Omental fat pad (tissue), 4 donors: ENCODE results near the gene PTPRD. TPM values are rescaled to one million over a fixed set of nuclear protein-coding genes. Genes with fewer than 3 reads are reported as not detected.

ENCODE experiments used
- ATAC-seq: fragments of 150-250 bp; one replicate; pipeline ENCODE4 v1.9.1; 2016; ENCODE audit warnings: mild to moderate bottlenecking, moderate library complexity; ENCODE audit not compliant: low FRiP score
- DNase-seq: peaks from one replicate; pipeline ENCODE4 v3.0.0-alpha.2; 2019; ENCODE audit warnings: low spot score
- CTCF ChIP-seq, 3 donors: fragments of 450-650 bp; IDR thresholded peaks; one replicate each; pipeline ENCODE4 v1.5.1; 2016 to 2017; ENCODE audit warnings: antibody characterized with exemption in 3 of 3, mild to moderate bottlenecking in 3 of 3, moderate library complexity in 2 of 3
- total RNA-seq, 4 donors: library from RNA; depleted of rRNA; stranded (reverse); fragments of >200 nt; gene quantifications; one replicate each; pipeline ENCODE4 v1.1.0, GENCODE V29; 2016

PTPRD gene
- total RNA-seq, 4 donors from 2014 or later = 3.5 to 34.2 (median 11.2) TPM

- TF ChIP-seq CTCF (IDR thresholded peaks at IDR 0.05) = no peak
- DNase-seq = no peak
- ATAC-seq = no peak
Measured at GRCh38 chr9:8280811-8281210, 2332.0 kb downstream of the PTPRD start.

GRCh38 chr9:8278048-8278447 lies 2334.8 kb downstream of the PTPRD start:
- ATAC-seq (no peak), DNase-seq (no peak)
- TF ChIP-seq CTCF (IDR thresholded peaks at IDR 0.05) = no peak

GRCh38 chr9:8270235-8270634 lies 2342.6 kb downstream of the PTPRD start:
- ATAC-seq = no peak
- DNase-seq = no peak
- TF ChIP-seq CTCF (IDR thresholded peaks at IDR 0.05) = no peak

GRCh38 chr9:8268881-8269280 lies 2343.9 kb downstream of the PTPRD start:
- TF ChIP-seq CTCF (IDR thresholded peaks at IDR 0.05) = no peak
- ATAC-seq = no peak
- DNase-seq = no peak

GRCh38 chr9:8268216-8268878 lies 2344.5 kb downstream of the PTPRD start:
- no peak for DNase-seq
- no peak for ATAC-seq
- TF ChIP-seq CTCF (IDR thresholded peaks at IDR 0.05) = no peak

GRCh38 chr9:8267636-8268035 lies 2345.2 kb downstream of the PTPRD start:
- ATAC-seq = no peak
- no peak for DNase-seq
- TF ChIP-seq CTCF (IDR thresholded peaks at IDR 0.05) = no peak

GRCh38 chr9:8266861-8267260 lies 2345.9 kb downstream of the PTPRD start:
- DNase-seq (no peak), ATAC-seq (no peak)
- no peak for TF ChIP-seq CTCF (IDR thresholded peaks at IDR 0.05)
